Activated T-helper 1 cell treated with Interleukin-2 at 50 U/mL for 16 hours (primary cell): ENCODE measurements around the gene SCAPER.
"Not testable (repeated sequence)": the region's sequence is repeated elsewhere in the genome, so short reads cannot be mapped to it uniquely, and the experiment has no call there.

Experiments
- DNase-seq: peaks from one replicate; pipeline ENCODE4 v3.0.0-alpha.2; 2020; ENCODE audit warnings: low read depth

Gene SCAPER

GRCh38 chr15:76495487-76495886, 409.7 kb downstream of the SCAPER start:
- no peak for DNase-seq

DNA sequence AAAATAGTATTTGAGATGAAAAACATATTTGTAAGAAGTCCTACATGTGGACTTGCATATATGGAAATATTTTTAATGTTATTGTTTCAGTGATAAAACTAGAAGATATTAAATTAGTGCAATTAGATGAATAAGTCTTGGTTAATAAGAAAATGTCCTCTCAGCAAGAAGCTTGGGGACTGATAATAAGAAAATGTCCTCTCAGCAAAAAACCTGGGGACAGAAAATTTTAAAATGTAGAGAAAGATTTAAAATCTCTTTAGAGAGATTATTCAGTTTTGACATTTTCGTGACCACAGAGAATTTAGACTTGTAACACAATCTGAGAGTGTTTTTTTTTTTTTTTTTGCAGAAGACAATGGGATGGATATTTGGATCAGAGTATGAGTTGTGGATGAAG, 412.6 kb downstream of the SCAPER start:
- DNase-seq: no peak

- no peak for DNase-seq
Observed at GRCh38 chr15:76483752-76484151, 421.4 kb downstream of the SCAPER start.

- no peak for DNase-seq
Observed at GRCh38 chr15:76483018-76483417, 422.1 kb downstream of the SCAPER start.

DNA sequence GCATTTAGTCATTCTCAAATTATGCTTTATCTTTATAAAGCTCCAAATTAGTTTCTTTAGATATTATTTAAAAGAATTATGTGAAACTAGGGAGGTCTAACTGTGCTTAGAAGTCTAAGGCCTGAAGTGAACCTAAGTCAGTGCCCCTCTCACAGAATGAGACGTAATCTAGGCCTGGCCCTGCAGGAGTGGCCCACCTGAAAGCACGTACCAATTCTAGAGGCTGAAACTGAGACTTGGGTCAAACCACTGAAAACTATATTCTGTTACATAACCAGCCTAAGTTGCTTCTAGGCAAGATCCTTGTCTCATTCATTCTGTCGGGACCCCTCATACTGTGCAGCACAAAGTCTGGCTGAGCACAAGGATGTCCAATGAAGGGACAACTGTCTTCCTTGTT, 424.9 kb downstream of the SCAPER start:
- no peak for DNase-seq

DNA sequence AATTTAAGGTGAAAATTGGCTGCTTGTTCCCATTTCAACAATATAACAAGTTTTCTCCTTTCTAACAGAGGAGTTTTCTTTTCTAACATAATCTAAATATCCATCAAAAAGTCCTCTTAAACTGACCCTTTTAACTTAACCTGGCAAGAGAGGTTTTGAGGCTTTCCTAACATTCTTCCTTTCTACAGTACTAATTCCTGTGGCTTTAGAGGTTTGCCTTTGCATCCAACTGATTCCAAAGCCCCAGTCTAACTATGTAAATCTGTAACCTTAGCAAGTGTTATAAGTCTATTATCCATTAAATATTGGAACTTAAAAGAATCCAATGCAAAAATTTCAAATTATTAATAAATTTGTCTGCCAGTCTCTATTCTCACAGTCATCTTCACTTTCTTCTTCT, 434.4 kb downstream of the SCAPER start:
- no peak for DNase-seq

GRCh38 chr15:76468722-76469121, 436.4 kb downstream of the SCAPER start:
- no peak for DNase-seq

GRCh38 chr15:76467136-76467535, 438.0 kb downstream of the SCAPER start:
- no peak for DNase-seq

- DNase-seq: no peak
Observed at GRCh38 chr15:76465728-76466127, 439.4 kb downstream of the SCAPER start.

DNA sequence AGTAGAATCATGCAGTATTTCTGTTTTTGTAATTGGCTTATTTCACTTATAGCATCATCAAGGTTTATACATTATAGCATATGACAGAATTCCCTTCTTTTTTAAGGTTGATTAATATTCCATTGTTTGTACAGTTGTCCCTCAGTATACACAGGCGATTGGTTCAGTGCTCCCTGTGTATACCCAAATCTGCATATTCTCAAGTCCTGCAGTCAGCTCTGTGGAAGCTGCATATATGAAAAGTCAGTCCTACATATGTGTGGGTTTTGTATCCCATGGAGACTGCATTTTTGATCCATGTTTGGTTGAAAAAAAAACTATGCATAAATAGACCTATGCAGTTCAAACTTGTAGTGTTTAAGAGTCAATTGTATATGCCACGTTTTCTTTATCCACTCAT, 440.9 kb downstream of the SCAPER start:
- no peak for DNase-seq

DNA sequence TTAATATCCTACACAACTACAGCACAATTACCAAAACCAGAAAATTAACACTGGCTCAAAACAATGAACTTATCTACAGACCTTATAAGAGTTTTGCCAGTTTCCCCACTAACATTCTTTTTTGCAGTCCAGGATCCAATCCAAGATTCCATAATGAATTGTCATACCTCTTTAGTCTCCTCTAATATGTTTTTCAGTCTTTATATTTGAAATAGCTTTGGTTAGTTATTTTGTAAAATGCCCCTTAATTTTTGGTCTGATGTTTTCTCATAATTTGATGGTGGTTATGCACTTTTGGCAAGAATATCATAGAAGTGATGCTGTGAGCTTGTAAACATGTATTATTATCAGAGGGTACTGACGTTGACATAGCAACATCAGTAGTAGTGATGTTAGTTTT, 444.3 kb downstream of the SCAPER start:
- no peak for DNase-seq

DNA sequence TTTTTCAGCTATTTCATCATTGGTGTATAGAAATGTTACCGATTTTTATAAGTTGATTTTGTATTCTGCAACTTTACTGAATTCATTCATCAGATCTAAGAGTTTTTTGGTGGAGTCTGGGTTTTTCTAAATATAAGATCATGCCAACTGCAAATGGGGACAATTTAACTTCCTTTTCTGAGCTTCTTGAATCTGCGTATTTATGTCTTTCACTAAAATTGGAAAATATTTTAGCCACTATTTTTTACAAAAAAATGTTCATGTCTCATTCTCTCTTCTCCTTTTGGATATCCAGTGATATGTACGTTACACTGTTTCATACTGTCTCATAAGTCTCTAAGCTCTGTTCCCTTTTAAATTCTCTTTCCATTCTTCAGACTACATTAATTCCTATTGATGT, 444.8 kb downstream of the SCAPER start:
- no peak for DNase-seq

DNA sequence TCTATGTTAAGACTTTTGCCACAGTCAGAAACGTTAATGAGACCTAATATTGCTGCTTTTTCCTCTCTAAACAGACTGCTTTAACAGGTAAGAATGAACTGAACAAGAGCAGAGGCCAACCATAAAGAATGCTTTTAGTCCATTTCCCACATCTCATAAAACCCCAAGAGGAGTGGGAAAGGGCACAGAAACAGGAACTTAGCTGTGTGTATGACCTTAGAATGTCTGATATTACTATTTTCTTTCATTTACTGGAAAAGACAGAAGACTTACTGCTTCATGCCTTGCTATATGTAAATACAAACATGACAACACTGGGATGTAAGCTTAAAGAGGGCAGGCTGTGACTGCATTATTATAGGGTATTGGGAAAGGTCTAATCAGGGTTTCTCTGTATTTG, 453.6 kb downstream of the SCAPER start:
- DNase-seq: no peak

DNA sequence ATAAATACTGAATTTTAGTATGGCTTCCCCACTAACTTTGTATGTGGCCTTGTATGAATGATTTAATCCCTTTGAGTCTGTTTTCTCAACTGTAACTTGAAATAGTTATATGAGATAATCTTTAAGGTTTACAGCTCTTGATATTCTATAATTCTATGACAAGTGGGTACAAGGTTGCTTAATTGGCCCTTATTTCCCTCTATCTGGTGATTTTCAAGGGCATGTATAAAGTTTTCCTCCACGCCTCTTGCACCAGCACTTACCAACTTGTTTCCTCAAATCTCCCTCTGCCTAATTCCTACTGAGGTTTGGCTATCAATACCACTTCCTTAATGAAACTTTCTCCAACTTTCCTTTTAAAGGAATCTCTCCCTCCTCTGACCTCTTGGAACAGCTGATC, 455.7 kb downstream of the SCAPER start:
- DNase-seq: no peak

DNA sequence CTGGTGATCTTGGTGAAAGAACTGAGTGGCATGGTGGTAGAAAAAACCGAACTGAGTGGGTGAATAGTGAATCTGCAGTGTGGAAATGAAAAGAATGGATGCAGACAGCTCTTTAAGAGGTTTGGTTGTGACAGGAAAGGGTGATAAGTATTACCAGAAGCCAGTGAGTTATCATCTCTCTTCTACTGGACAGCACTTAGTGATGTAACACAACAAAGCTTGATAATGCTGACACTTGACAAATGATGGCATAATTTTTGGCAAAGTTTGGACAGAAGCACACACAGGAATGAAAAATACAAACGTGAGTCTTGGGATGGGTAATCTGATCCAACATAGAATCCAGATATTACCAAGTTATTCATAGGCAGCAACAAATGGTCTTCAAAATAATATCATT, 456.4 kb downstream of the SCAPER start:
- no peak for DNase-seq

DNA sequence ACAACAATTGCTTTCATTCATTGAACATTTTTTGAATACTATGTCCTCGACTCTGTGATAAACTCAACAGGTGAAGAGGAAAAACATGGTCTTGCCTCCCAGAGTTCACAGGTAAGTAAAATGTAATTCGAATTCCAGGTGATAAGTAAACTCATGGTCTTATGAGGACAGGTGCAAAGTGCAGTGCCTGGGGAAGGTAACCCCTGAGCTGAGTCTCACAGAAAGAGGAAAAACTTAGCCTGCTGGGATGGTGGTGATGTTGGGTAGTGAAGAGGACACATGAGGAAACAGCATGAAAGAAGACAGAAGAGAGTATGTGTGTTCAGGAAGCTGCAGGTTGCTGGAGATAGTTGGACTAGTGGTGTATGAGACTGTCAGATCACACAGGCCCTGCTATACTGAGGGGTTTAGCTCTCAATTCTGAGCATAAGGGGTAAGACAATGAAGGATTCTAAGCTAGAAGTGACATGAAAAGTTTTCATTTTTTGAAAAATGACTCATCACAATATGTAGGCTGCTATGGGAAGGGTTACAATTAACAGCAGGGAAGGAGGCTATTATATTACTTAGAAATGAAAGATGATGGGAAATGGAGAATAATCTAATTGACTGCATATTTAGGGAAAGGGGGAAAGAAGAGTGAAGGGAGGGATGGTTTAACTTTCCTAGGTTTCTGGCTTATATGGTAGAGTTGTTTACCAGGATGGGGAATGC, 457.3 kb downstream of the SCAPER start:
- DNase-seq: no peak

DNA sequence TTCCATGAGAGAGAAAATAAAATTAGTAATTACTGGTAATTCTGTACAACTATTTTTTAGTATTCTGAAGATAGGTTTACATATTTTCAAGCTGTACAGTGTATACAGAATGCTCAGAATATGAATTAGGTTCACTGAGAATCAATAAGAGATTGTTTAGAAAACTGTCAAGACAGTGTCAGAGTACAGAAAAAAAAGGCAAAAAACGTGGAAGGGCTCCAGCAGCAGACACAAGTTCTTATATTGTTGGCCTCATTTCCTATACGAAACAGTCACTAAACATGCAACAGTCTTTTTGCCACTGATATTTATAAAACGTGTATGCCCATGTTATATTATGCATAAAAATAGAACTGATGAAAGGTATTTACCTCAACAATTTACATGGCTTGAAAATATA, 464.7 kb downstream of the SCAPER start:
- DNase-seq: no peak

DNA sequence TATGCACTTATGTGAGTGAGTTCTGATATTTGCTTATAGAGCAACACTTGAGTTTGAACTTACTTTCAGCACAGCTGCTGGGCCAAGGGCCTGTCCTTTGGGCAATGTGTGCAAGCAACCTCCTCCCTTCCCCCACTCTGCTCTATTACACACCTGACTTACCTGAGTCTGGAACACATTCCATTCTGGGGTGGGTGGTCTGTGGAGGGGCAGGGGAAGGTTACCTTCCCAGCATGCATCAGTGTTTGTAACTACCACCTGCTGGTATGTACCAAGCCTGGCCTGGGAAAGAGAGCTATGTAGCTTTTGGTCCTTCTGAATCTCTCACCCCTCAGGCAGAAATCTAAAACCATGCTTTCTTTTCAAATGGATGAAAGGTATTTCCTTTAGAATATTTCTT, 465.6 kb downstream of the SCAPER start:
- no peak for DNase-seq

GRCh38 chr15:76433798-76434400, 471.2 kb downstream of the SCAPER start:
- DNase-seq: no peak

GRCh38 chr15:76433036-76433435, 472.1 kb downstream of the SCAPER start:
- not testable (repeated sequence) for DNase-seq

GRCh38 chr15:76432604-76433003, 472.5 kb downstream of the SCAPER start:
- no peak for DNase-seq

DNA sequence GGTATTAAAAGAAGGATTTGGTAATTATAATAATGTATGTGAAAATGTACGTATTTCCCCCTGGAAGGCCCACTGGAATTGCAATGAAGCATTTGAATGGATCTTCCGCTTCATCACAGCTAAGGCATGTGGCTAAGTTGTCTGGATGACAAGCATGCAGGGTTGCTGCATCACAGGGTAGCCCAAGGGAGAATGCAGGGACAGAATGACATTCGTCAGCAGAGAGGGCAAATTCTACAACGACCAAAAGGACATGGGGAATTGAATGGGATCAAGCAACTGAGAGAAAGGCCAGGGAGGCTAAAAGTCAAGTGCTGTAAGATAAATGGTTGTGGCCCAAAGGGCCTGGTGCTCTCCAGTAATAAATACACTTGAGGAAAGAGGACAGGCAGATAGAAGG, 473.2 kb downstream of the SCAPER start:
- no peak for DNase-seq

DNA sequence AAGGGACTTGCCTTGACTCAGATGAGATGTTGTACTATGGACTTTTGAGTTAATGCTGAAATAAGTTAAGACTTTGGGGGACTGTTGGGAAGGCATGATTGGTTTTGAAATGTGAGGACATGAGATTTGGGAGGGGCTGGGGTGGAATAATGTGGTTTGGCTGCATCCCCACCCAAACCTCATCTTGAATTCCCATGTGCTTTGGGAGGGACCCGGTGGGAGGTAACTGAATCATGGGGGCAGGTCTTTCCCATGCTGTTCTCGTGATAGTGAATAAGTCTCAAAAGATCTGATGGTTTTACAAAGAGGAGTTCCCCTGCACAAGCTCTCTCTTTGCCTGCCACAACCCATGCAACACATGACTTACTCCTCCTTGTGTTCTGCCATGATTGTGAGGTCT, 474.4 kb downstream of the SCAPER start:
- DNase-seq: not testable (repeated sequence)

DNA sequence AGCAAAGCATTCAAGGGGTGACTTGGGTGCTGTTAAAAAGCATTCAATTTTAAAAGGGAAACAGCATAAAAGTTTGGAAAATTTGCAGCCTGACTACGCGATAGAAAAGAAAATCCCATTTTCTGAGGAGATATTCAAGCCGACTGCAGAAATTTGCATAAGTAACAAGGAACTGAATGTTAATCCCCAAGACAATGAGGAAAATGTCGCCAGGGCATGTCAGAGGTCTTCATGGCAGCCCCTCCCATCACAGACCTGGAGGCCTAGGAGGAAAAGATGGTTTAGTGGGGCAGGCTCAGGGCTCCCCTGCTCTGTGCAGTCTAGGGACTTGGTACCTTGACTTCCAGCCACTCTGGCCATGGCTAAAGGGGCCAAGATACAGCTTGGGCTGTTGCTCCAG, 475.5 kb downstream of the SCAPER start:
- DNase-seq: no peak
